Left ventricle myocardium superior (tissue), 1 donor: ENCODE measurements around the gene ARHGAP36. TPM values are rescaled to one million over a fixed set of nuclear protein-coding genes. Genes with fewer than 3 reads are reported as not detected.

Experiments used
- ATAC-seq: fragments of 200-7000 bp; cut with Tn5 transposase; one replicate; pipeline ENCODE4 v1.9.1; 2020; ENCODE audit warnings: mild to moderate bottlenecking, moderate library complexity
- DNase-seq: peaks from one replicate; pipeline ENCODE4 v3.0.0-alpha.2; 2020
- intact Hi-C: fragments of 100-400 bp; cut with micrococcal nuclease; formaldehyde crosslinking; loops from one replicate; pipeline ENCODE4 v1.11.0; 2022
- long read RNA-seq: library from polyadenylated mRNA; unstranded; transcript quantifications from one replicate; pipeline ENCODE4 v2.0.0, GENCODE V29; 2021
- total RNA-seq: library from RNA; stranded (reverse); fragmentation: NEBNext Ultra II Directional; extraction: Animal tissue kit (Norgen Biotek cat#: 25700); gene quantifications from one replicate; pipeline ENCODE4 v1.2.1, GENCODE V29; 2021
- donor health status: DM: no; HTN: yes; CAD: no; lungs with severe emphysema.

The ARHGAP36 gene
- total RNA-seq = not detected
- long read RNA-seq = 0 reads

GRCh38 chrX:131058136-131058868 lies at the start of gene ARHGAP36:
ARHGAP36 (plus strand) TSS chrX:131058346; CDS start chrX:131081666, 23,320 bp downstream.
- ATAC-seq (no peak), DNase-seq (no peak)
- intact Hi-C loops = no loop called here

DNA sequence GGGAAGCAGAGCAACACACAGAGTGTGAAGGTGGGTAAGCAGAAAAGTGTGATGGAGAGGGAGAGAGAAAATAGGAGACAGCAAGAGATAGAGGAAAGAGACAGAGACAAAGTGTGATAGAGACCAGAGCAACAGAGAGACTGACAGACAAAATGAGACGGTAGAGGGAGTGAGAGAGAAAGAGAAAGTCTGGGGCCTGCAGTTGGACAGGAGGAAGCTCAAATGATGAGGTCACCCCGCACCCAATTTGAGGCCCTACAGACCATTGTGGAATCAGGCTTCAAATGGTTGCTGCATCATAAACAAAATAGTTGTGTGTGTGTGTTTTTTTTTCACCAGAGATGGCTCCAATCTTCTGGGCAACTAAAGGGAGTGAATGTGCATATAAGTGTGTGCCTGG lies 48.0 kb upstream of the ARHGAP36 start:
- ATAC-seq (no peak), DNase-seq (no peak)
- intact Hi-C loops = no loop called here

DNA sequence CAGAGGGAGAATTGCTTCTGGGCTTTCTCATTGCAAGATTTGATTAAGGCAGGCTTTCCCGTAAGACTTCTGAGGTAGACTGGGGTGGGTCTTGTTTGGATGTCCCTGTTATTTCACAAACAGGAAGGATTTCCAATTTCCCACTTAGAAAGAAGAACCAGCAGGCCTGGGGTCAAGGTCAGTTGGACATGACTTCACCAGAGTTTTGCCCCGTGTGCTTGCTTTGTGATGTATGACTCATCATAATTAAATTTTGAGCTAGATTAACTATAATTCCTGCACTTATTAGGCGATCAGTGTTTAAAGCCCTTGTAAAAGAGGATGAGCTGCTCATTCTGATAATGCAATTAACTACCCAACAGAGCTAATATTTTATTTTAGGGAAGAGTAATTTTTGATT lies 32.8 kb upstream of the ARHGAP36 start:
- no peak for ATAC-seq
- intact Hi-C loops = no loop called here
- no peak for DNase-seq

GRCh38 chrX:131032354-131033230 lies 25.6 kb upstream of the ARHGAP36 start:
- intact Hi-C loops = no loop called here
- no peak for DNase-seq
- ATAC-seq = no peak

DNA sequence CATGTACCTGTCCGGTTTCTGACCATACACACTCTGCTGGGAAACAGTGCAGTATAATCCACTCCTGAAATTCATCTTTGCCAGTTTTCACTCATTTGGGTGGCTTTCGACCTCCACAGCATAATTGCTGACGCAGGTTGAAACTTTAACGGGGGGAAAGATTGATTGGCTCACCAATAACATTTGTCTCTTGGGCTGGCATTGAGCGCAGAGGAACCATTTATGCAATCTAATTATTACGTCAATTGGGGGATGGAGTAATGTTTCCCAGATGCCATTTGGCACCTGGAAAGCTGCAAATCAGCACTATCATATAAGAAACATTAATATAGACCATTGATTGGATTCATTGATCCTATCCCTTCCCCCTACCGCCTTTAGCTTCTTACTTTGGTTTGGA lies 24.1 kb upstream of the ARHGAP36 start:
- intact Hi-C loops = no loop called here

DNA sequence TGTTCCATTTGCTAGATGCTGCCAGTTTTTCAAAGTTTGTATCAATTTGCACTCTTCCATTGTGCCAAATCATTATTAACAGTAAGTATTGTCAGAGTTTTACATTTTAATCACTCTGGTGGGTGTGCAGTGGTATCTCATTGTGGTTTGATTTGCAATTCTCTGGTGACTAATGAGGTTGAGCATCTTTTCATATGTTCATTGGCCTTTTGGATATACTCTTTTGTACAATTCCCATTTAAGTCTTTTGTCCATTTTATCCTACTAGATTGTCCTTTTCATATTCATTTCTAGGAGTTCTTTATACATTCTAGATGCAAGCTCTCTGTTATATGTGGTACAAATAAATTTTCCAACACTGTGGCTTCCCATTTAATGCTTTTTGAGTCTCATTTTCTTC lies 17.4 kb upstream of the ARHGAP36 start:
- intact Hi-C loops = no loop called here
- ATAC-seq = no peak
- DNase-seq = no peak

More for the DNA sequence above, 24.1 kb upstream of the ARHGAP36 start:
- DNase-seq (no peak), ATAC-seq (no peak)

DNA sequence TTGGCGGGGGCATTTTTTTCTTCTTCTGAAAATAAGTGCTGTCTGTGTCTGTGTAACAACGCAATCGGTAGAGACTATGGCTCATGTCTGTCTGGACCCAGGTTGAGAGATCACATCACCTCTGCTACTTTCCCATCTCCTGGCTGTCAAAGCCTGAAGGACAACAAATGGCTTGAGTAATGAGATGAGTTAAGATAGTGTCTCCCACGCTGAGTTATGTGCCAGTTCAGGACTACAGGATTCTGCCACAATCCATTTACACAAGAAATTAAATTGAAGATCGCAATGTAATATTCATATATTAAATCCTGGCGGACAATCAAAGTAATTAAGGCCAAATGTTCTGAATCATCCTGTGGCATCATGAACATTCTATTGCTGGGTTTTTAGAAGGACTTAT lies 16.5 kb upstream of the ARHGAP36 start:
- intact Hi-C loops = no loop called here
- no peak for DNase-seq
- ATAC-seq = no peak

DNA sequence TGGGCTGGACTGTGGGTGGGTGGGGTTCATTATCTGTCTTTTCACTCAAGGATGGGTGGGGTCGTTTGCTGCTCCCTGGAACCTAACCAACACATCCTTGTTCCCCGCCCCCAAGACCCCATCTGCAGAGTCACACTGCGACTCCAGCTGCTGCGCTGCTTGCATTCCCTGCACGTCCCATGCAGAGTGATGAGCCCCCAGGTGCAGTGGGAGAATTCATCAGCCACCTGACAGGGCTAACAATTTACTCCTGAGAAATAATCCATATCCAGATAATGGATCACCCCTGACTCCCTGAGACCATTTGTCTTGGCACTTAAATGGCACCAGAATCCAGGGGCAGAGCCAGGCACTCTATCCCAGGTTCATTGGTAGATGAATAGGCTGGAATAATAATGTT lies 12.4 kb upstream of the ARHGAP36 start:
- intact Hi-C loops = no loop called here
- no peak for DNase-seq
- no peak for ATAC-seq

DNA sequence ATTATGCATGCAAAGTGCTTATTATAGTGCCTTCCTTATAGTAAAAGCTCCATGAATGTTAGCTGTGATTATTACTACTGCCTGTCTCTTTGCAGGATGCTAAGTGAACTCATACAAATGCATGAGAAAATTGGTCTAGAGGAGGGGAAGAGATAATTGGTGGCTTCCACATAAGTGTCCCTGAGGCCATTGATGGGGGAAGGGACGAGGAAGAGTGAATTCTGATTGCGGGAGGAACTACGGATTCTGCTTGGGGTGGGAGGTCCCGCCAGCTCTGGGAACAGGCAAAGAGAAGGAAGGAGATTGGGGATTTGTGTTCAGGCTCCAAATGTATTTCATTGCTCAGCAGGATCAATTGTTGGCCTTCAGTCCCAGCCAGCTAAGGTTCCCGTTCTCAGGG lies 11.6 kb upstream of the ARHGAP36 start:
- intact Hi-C loops = no loop called here
- DNase-seq = no peak
- ATAC-seq = no peak

GRCh38 chrX:131047180-131047579 lies 11.0 kb upstream of the ARHGAP36 start:
- ATAC-seq (no peak), DNase-seq (no peak)
- intact Hi-C loops = no loop called here

DNA sequence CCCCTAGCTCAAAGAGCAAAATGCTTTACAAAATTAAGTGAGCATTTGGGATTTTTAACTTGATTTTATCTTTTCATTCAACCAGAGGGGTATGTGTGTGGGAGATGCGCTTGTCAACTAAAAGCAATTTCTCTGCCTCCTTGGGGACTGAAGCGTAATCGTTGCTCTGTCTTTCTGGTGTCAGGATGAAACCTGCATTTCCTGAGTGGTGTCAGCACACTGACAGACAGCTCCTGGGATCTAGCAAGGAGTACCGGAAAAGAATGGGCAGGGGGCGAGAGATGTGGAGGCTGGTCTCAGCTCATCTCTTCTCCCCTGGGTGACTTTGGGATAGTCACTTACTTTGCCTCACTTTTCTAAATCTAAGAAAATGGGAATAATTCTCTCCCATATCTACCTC lies 5.1 kb upstream of the ARHGAP36 start:
- ATAC-seq = no peak
- no peak for DNase-seq
- intact Hi-C loops = no loop called here

- intact Hi-C loops = no loop called here
- DNase-seq = no peak
- ATAC-seq = no peak
Observed at GRCh38 chrX:131054906-131055305, 3.2 kb upstream of the ARHGAP36 start.

DNA sequence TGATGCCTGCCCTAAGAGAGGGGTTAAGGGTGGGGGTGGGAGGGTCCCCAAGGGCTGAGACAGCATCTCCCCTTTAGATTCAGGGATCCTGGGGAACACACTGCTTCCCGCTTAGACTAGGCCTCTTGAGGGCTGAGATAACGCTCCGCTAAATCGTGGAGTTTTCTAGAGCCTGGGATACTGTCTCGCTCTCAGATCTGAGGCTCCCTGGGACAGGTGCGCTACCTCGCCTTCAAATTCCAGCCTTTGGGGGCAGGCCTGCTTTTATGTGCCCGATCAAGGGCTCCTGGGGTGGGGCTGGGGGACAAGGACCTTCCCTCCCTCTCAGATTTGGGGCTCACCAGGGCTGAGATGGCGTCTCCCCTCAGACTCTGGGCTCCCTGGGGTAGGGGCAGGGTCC lies 440 bp upstream of the ARHGAP36 start:
- ATAC-seq = no peak
- intact Hi-C loops = no loop called here
- DNase-seq = no peak

DNA sequence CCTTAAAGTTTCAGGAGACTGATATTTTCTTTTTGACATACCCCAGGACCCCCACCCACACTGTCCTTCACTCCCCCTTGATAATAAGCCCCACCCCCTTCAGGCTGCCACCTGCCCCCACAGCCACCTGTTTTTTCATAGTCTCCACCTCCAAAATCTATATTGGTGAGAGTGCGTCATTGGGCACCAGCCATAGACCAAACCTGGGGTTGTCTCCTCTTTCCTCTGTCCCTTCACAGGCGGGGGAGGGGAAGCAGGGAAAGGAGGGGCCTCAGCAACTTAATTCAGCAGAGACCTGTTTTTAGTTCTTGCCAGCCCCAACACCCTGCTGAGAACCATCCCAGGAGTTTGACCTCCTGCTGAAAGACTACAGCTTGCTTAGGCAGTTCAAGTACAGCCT lies 1.1 kb downstream of the ARHGAP36 start:
- intact Hi-C loops = no loop called here
- DNase-seq (no peak), ATAC-seq (no peak)

- intact Hi-C loops = no loop called here
- ATAC-seq (no peak), DNase-seq (no peak)
Observed at GRCh38 chrX:131060147-131060546, 2.0 kb downstream of the ARHGAP36 start.

- no peak for ATAC-seq
- no peak for DNase-seq
- intact Hi-C loops = no loop called here
Observed at GRCh38 chrX:131061306-131061705, 3.2 kb downstream of the ARHGAP36 start.

DNA sequence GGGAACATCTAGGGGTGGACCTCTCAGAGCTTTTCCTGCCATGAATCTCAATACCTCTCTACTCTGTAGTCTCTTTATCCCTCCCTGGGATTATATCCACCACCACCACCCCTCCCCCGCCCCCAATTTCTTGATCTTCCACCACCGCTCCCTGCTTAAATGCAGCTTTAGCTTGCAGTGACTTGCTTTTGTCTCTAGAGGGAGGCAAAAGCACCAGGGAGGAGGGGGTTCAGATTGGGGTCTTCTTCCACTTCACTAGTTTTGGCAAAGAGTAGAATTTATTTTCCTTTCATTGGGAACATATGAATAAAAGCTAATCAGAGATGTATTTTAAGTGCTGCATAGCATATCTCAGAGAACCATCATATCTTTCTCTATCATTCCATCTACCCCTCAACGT lies 5.5 kb downstream of the ARHGAP36 start:
- DNase-seq (no peak), ATAC-seq (no peak)
- intact Hi-C loops = no loop called here

GRCh38 chrX:131066237-131066636 lies 8.1 kb downstream of the ARHGAP36 start:
- DNase-seq = no peak
- intact Hi-C loops = no loop called here
- ATAC-seq = no peak

- DNase-seq (no peak), ATAC-seq (no peak)
- intact Hi-C loops = no loop called here
Observed at GRCh38 chrX:131067216-131067615, 9.1 kb downstream of the ARHGAP36 start.

DNA sequence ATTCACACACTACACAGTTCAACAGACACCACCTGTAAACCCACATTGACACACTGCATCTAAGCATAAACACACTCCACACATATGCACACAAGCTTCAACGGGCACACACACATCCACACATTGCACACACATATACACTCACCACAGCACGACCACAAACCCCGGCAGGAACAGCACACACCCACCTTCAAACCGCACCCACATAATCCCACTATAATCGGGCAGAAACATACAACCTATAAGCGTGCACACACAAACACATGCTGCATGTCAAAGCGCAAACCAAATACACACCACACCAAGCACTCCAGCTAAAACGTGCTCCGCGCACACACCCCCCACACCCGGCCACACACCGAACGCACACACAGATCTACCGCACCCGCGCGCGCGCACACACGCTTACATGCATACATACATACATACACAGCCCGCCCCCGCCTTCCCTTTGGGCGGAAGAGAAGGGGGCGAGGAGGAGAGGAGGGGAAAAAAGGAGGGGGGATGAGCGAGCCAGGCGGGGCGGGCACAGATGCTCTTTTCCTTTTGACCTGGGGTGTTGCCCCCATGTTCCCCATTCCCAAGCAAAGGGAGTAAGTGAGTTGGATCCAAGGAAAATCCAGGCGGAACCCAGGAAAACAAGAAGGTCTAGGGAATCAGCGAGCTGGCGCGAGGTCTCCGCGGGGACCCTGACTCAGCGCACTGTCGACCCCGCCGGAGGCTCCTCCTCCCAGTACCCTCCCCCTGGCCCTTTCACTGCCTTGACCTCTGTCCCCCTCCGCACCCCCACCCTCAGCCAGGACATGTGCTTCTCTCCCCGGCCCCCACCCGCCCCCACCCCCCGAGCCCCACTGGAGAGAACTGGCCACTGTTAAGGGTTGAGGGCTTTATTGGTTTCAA lies 9.9 kb downstream of the ARHGAP36 start:
- DNase-seq (no peak), ATAC-seq (no peak)
- intact Hi-C loops = no loop called here
